Measurements from ENCODE around the gene CALCA. TPM values are rescaled to one million over a fixed set of nuclear protein-coding genes. Genes with fewer than 3 reads are reported as not detected.
A peak's percentile ranks its signal among the peaks of the same experiment; 100 is the strongest.

The CALCA gene
- total RNA-seq, 2 experiments from 2014 or later = not detected

DNA sequence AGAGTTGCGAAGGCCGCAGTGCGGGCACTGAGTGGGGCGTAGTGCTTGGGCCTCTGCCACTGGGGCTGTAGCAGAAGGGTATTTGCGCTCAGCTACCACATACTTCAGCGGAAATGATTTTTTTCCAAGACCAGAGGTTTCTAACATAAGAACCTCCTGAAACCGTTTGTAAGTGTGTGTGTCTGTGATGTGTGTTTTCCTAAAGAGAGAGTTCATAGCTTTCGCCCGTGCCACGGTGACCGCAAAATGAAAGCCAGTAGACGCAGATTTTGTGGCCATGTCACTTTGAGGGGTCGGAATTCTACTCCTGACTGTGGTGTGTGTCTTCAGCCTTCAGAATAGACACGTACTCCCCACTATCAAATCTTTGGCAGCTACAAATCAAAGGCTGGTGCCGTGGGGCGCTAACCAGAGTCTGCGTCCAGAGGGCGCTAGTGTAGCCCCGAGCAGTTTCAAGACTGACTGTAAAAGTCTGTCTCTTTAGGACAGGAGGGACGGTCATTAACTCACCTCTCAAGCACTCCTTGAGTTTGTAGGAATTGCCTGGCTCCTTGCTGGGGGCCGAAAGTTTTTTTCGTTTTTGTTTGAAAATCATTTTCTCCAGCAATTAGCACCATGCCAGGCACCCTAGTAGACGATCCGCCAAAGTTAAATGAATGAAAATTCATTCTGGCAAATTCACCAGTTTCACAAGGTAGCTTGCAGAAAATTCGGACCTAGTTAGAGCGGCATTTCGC lies 2.5 kb upstream of the CALCA start:
- ChIA-PET CTCF (interaction anchor here (0.5 to 5.4 kb wide), 31 partner anchors 8 to 630 kb away, joined by 3 to 72 read pairs (median 3); partner anchors contain the start of genes CALCB and CYP2R1), POLR2A (interaction anchor here (0.7 to 0.8 kb wide), 3 partner anchors 331 to 906 kb away, joined by 3 read pairs; no protein-coding TSS in a partner anchor)
- H3K27me3 Mint-ChIP-seq = peaks cover 67% of the 10 kb centered on the region
- ATAC-seq = peak; percentile 72
- no peak overlapping the region for H3K27ac Mint-ChIP-seq
- intact Hi-C loops (cut with DNase I, micrococcal nuclease) = loop anchor here (1.0 to 10.0 kb wide), 6 partner anchors 32 to 1630 kb away; no protein-coding TSS in a partner anchor
- DNase-seq = peak; percentile 85
- peaks cover 27% of the 10 kb centered on the region for H3K4me1 Mint-ChIP-seq
- H3K4me3 Mint-ChIP-seq = peak overlapping the region; percentile 54
- no peaks in the 10 kb centered on the region for H3K36me3 Mint-ChIP-seq (ENCODE audit: low read depth)
- H3K9me3 Mint-ChIP-seq (ENCODE audit: low read depth) = no peaks in the 10 kb centered on the region

DNA sequence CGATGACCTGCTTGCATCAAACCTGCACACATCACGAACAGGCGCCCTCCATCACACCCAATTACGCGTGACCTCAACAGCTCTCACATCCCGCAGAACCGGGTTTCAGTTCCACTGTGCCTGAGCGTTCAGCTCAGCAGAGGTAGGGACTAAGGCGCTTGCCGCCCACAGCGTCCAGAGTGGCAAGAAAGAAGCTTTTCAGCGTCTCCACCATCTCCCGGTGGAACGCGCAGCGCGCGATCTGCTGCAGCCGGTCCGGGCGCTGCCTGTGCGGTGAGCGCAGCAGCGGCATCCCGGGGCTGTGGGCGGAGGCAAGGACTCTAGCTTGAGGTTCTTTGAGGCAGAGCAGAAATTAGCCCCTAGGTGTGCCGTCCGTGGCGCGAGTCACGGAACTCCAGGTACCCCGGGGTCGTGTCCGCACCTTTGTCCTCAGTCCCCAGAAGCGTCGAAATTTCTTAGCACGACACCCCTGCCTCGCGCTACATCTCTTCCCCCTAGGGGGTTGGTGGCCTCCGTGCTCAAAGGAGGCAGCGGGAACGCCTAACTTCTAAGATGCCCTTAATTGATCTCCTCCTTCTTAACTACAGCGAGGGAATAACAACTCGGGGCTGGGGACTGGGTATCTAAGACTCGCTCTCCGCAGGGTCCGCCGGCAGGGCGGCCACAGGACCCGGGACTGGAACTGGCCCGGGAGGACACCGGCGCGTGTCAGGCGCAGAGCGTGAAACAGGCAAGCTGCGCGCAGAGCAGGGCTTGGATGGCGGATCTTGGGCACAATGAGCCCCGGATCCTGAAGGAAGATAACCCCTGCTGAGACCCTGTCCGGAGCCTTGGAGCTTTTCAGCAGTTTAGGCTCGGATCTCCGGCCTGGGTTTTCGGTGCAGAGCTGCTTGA lies 1.7 kb upstream of the CALCA start:
- Mint-ChIP-seq H3K4me3 (peak overlapping the region; percentile 54), H3K27me3 (peaks cover 71% of the 10 kb centered on the region), H3K4me1 (peaks cover 27% of the 10 kb centered on the region), H3K27ac (no peak overlapping the region), H3K9me3 (ENCODE audit: low read depth) (no peaks in the 10 kb centered on the region), H3K36me3 (ENCODE audit: low read depth) (no peaks in the 10 kb centered on the region)
- ATAC-seq (peak; percentile 41), DNase-seq (peak; percentile 61)
- ChIA-PET POLR2A (interaction anchor here (0.7 to 1.4 kb wide), 4 partner anchors 101 to 905 kb away, joined by 3 to 4 read pairs (median 3); no protein-coding TSS in a partner anchor), CTCF (interaction anchor here (0.6 to 5.4 kb wide), 26 partner anchors 11 to 629 kb away, joined by 3 to 72 read pairs (median 4); partner anchors contain the start of genes CALCB and CYP2R1)
- intact Hi-C loops (cut with DNase I, micrococcal nuclease) = loop anchor here (1.0 to 10.0 kb wide), 5 partner anchors 32 to 1631 kb away; no protein-coding TSS in a partner anchor

DNA sequence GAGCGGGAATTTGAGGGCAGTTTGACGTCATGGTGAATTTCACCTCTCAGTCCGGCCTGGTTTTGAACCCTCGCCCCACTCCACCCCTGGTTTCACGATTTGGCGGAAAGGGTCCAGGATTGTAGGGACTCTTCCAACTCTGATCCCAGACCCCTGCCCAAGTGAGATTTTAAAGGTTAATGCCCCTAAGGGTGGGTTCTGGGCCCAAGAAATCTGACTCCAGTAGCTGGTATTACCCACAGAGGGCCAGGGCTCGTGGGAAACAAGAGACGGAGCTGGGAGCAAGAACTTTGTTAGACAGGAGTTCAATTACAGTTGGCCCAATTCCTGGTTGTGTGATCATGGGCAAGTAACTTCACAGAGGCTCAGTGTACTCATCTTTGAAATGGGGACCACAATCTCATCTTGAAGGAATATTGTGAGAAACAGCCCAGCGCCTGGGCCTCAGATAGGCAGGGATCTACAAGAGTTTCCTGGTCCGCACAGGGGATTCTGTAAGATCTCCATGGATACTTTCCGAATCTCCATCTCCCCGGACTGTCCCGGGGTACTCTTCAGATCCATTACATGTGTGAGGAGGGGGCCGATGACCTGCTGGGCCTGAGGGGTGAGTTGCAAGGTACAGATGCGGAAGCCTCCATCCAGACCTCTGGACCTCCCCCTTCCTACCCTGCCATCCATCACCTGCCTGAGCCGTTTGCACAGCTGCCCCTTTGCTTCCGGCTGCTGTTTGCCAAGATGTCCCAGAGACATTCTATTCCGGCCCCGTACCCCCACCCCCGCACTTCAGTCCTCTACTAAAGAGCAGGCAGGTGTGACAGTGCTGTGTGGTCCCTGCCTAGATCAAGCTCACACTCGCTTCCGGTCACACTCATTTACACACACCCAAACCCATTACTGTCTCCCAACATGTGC lies 687 bp upstream of the CALCA start:
- intact Hi-C loops (cut with DNase I, micrococcal nuclease) = loop anchor here in 1 of 2 experiments (10.0 kb wide), 1 partner anchor 1632 kb away; no protein-coding TSS in a partner anchor
- peak; percentile 38 for DNase-seq

DNA sequence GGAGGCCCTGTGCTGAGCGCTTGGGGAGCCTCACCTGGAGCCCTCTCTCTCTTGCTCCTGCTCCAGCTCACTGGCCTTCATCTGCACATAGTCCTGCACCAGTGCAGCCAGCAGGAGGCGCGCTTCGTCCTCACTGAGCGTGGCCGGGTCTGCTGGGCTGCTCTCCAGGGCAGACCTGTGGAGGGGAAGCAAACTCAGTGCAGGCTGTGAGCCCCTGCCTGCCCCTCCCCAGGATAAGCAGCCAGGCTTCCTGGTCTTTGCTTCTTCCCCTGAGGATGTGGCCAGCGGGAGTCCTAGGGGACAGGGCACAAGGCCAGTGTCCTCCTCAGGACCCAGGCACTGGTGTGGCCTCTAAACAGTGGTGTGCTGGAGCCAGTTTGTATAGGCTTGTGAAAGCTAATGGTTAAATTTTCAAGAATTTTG lies 2.2 kb downstream of the CALCA start:
- H3K9me3 Mint-ChIP-seq (ENCODE audit: low read depth) = no peaks in the 10 kb centered on the region
- H3K4me3 Mint-ChIP-seq = no peak overlapping the region
- ChIA-PET CTCF (interaction anchor here (0.6 to 2.8 kb wide), 10 partner anchors 19 to 457 kb away, joined by 3 to 27 read pairs (median 4); no protein-coding TSS in a partner anchor), POLR2A (no interaction called here)
- H3K4me1 Mint-ChIP-seq = peaks cover 23% of the 10 kb centered on the region
- peaks cover 60% of the 10 kb centered on the region for H3K27me3 Mint-ChIP-seq
- intact Hi-C loops (cut with DNase I, micrococcal nuclease) = loop anchor here (1.0 to 10.0 kb wide), 2 partner anchors 36 to 1635 kb away; no protein-coding TSS in a partner anchor
- peak; percentile 70 for ATAC-seq
- H3K27ac Mint-ChIP-seq = no peak overlapping the region
- no peaks in the 10 kb centered on the region for H3K36me3 Mint-ChIP-seq (ENCODE audit: low read depth)
- DNase-seq = peak; percentile 86

More for the DNA sequence above, 687 bp upstream of the CALCA start:
- POLR2A ChIA-PET = interaction anchor here (1.4 kb wide), 1 partner anchor 102 kb away, joined by 4 read pairs; no protein-coding TSS in a partner anchor
- CTCF ChIA-PET = interaction anchor here (0.7 to 5.4 kb wide), 7 partner anchors 16 to 305 kb away, joined by 3 to 72 read pairs (median 12); partner anchors contain the start of gene CALCB
- Mint-ChIP-seq H3K4me3 (peak overlapping the region; percentile 54), H3K27me3 (peaks cover 73% of the 10 kb centered on the region), H3K9me3 (ENCODE audit: low read depth) (no peaks in the 10 kb centered on the region), H3K36me3 (ENCODE audit: low read depth) (no peaks in the 10 kb centered on the region), H3K4me1 (peaks cover 27% of the 10 kb centered on the region), H3K27ac (no peak overlapping the region)
- ATAC-seq = peak; percentile 14

DNA sequence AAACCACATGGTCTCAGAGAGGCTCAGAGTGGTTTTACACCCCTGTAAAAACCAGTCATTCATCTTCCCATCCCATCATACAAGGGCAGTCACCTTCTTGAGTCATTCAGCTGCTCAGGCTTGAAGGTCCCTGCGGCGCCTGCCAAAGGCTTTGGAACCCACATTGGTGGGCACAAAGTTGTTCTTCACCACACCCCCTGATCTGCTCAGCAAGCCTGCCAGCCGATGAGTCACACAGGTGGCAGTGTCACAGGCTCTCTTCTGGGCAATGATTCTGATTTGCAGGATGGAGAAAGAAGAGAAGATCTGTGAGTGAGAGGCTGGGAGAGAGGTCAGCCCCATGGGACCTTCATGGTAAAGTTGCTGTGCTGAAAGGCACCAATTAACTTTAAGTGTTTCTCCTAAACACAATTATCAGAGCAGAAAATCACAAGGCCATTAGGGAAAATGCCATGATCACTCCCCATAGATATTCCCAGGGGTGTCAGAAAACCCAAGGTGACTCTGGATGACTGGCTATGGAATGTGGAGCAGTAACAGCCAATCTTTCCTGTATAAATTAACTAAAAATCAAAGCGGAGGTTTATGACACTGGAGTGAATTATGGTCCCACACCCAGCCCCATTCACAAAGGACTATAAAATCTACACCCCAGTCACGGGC lies 4.4 kb downstream of the CALCA start:
- Mint-ChIP-seq H3K36me3 (ENCODE audit: low read depth) (no peaks in the 10 kb centered on the region), H3K4me3 (no peak overlapping the region), H3K27me3 (peaks cover 40% of the 10 kb centered on the region), H3K4me1 (peaks cover 4% of the 10 kb centered on the region), H3K27ac (no peak overlapping the region), H3K9me3 (ENCODE audit: low read depth) (no peaks in the 10 kb centered on the region)
- intact Hi-C loops (cut with DNase I, micrococcal nuclease) = no loop called here
- ChIA-PET POLR2A (no interaction called here), CTCF (interaction anchor here (0.8 to 2.8 kb wide), 5 partner anchors 8 to 108 kb away, joined by 3 to 27 read pairs (median 4); no protein-coding TSS in a partner anchor)
- DNase-seq (no peak), ATAC-seq (no peak)

DNA sequence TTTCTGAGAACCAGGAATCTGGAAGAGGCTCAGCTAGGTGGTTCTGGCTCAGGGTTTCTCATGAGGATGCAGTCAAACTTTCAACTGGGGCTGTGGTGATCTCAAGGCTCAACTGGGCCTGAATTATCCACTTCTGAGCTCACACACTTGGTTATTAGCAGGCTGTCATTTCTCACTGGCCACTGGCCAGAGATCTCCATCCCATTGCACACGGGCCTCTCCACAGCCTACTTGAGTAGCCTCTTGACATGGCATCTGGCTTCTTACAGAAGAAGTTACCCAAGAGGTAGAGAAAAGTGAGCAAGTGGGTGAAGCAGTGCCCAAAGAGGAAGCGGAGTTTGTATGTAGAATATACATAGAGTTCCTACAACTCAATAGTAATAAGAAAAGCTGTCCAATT lies 16.0 kb downstream of the CALCA start:
- Mint-ChIP-seq H3K36me3 (ENCODE audit: low read depth) (peaks cover 2% of the 10 kb centered on the region), H3K27ac (no peak overlapping the region), H3K27me3 (peaks cover 2% of the 10 kb centered on the region), H3K4me3 (no peak overlapping the region), H3K4me1 (no peaks in the 10 kb centered on the region), H3K9me3 (ENCODE audit: low read depth) (no peaks in the 10 kb centered on the region)
- ChIA-PET CTCF (interaction anchor here (0.8 to 6.0 kb wide), 4 partner anchors 17 to 47 kb away, joined by 3 to 22 read pairs (median 4); no protein-coding TSS in a partner anchor), POLR2A (no interaction called here)
- DNase-seq = no peak
- ATAC-seq = no peak
- intact Hi-C loops (cut with DNase I, micrococcal nuclease) = no loop called here

DNA sequence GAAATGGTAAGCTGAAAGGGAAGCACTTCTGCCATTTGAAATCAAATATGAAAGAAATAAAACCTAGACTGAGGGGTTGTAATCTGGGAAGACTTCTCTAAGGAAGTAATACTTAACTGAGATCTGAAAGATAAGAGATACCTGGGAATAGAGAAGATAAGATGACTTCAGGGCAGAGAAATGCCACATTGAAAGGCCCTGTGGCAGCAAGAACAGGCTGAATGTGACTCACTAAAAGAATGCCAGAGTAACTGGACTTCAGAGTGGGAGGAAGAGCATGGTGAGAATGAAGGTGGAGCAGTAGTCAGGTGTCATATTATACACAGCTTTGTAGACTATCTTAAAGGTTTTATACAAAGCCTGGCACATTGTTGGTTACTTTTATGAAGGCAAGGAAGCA lies 17.6 kb downstream of the CALCA start:
- H3K9me3 Mint-ChIP-seq (ENCODE audit: low read depth) = no peaks in the 10 kb centered on the region
- CTCF ChIA-PET = interaction anchor here (0.6 to 6.0 kb wide), 6 partner anchors 12 to 57 kb away, joined by 3 to 22 read pairs (median 4); no protein-coding TSS in a partner anchor
- ATAC-seq = no peak
- H3K27me3 Mint-ChIP-seq = no peaks in the 10 kb centered on the region
- no peak overlapping the region for H3K4me3 Mint-ChIP-seq
- no peak overlapping the region for H3K27ac Mint-ChIP-seq
- POLR2A ChIA-PET = interaction anchor here (0.7 kb wide), 1 partner anchor 18 kb away, joined by 3 read pairs; no protein-coding TSS in a partner anchor
- H3K36me3 Mint-ChIP-seq (ENCODE audit: low read depth) = no peaks in the 10 kb centered on the region
- intact Hi-C loops (cut with DNase I, micrococcal nuclease) = no loop called here
- DNase-seq = no peak
- no peaks in the 10 kb centered on the region for H3K4me1 Mint-ChIP-seq

DNA sequence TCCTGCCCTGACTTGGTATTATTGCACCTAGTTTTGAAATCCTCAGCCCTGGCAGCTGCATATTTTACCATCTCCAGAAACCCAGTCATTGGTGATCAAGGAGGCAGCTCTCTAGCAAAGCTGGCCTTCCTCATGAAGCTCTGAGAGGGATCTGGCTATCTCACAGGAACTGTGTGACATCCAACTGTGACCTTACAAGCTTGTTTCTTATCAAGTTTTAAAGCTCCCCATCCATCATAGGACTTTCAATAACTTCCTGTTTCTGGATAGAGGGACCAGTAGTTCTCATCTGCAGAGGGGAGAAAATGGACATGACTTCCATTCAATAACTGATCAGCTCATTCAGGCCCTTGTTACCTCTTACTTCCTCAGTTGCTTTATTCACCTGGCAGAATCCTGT lies 18.2 kb downstream of the CALCA start:
- DNase-seq (no peak), ATAC-seq (no peak)
- Mint-ChIP-seq H3K36me3 (ENCODE audit: low read depth) (no peaks in the 10 kb centered on the region), H3K27ac (no peak overlapping the region), H3K4me3 (no peak overlapping the region), H3K9me3 (ENCODE audit: low read depth) (no peaks in the 10 kb centered on the region), H3K4me1 (no peaks in the 10 kb centered on the region), H3K27me3 (no peaks in the 10 kb centered on the region)
- POLR2A ChIA-PET = no interaction called here
- intact Hi-C loops (cut with DNase I, micrococcal nuclease) = no loop called here
- CTCF ChIA-PET = interaction anchor here (0.6 to 6.0 kb wide), 5 partner anchors 11 to 53 kb away, joined by 4 to 22 read pairs (median 11); no protein-coding TSS in a partner anchor

DNA sequence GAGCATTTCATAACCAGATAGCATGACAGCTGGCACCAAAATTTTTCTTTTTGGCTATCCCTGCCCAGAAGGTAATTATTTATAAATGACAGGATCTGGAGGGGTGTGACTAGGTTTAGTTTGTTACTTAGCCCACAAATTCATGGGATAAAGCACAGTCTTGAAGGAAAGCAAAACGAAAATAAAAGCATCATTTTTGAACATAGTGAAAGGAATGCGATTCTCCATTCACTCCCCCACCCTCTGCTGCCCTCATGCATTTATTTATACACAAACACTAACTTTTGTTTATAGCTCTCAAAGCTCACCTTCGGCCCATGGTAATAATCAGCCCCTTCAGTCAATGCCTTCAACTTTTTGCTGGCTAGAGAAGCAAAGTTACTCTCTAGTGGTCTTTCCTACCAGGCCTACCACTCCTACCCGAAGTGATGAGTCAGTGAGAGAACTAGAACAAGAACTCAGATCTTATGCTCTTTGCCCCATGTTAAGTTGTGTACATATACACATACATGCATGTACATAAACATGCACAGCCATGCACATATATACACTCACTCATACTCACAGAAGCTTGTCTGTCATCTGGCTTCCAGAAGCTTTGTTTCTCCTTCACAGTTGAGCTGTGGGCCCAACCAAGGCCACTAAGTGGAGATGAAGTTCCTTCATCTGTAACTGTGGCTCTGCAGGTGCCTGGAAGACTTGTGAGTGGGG lies 22.6 kb downstream of the CALCA start:
- H3K4me1 Mint-ChIP-seq = no peaks in the 10 kb centered on the region
- H3K36me3 Mint-ChIP-seq (ENCODE audit: low read depth) = no peaks in the 10 kb centered on the region
- no peak overlapping the region for H3K4me3 Mint-ChIP-seq
- no peak for ATAC-seq
- POLR2A ChIA-PET = no interaction called here
- no peak for DNase-seq
- CTCF ChIA-PET = interaction anchor here (1.0 to 1.4 kb wide), 4 partner anchors 41 to 150 kb away, joined by 3 to 5 read pairs (median 4); no protein-coding TSS in a partner anchor
- H3K9me3 Mint-ChIP-seq (ENCODE audit: low read depth) = no peaks in the 10 kb centered on the region
- H3K27ac Mint-ChIP-seq = no peak overlapping the region
- intact Hi-C loops (cut with DNase I, micrococcal nuclease) = no loop called here
- no peaks in the 10 kb centered on the region for H3K27me3 Mint-ChIP-seq

Data from activated CD4-positive, alpha-beta T cell treated with anti-CD3 and anti-CD28 coated beads for 36 hours (primary cell).